HL-60/S4 treated with phorbol 12-myristate 13-acetate at 8.2 ng/mL for 4 days and 3 days (cell line): ENCODE measurements around the gene ETS1.

ENCODE experiments used
- in situ Hi-C: fragments of 300-500 bp; cut with MboI; formaldehyde crosslinking; loops from 2 replicates; pipeline ENCODE4 v1.15.0; 2022; ENCODE audit warnings: low sequenced_read_pairs

ETS1 gene

DNA sequence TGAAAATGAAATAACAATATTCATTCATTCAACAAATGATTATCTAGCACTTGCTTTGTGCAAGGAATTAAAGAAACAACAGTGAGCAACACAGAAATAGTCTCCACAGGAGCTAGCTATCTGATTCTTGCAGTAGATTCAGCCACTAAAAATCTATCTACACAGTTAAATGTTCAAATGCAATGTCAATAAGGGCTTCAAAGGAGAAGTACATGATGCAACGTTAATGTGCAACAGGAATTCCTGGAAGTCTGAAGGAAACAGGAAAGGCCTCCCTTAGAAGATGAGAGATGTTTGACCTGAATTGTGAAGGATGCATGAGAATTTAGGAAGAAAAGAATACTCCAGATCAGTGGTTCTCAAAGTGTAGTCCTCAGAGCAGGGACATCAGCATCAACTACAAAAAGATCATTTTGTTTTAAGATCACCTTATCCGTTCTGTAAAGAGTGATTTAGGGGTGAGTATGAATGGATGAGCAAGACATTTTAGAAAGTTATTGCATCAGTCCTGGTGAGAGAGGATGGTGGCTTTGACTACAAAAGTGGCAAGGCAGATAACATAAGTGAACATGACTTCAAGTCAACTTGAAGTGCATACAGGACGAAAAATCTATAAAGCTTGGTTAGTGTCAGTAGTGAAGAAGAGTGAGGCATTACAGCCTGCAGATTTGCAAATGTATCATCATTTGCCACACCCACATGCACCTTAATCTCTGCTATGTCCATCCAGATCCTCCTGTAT, 96.0 kb downstream of the ETS1 start:
- in situ Hi-C loops, result no loop called here

DNA sequence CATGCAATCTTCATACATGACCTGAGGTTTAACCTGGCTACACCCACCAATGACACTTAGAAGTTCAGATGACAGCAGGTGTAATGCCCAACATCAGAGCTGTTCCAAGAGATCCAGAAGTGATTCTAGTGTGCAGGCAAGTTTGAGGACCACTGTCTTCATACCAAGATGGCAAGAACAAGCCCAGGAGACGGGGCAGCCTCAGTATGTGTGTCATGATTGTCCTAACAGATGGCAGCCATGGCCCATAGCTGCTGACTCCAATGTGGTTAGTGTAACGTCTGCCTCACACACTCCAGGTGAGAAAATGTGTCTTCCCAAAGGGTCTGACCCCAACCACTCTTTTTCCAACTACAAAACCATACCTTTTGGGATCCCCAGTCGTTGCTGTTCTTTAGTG, 97.3 kb downstream of the ETS1 start:
- in situ Hi-C loops, result no loop called here

DNA sequence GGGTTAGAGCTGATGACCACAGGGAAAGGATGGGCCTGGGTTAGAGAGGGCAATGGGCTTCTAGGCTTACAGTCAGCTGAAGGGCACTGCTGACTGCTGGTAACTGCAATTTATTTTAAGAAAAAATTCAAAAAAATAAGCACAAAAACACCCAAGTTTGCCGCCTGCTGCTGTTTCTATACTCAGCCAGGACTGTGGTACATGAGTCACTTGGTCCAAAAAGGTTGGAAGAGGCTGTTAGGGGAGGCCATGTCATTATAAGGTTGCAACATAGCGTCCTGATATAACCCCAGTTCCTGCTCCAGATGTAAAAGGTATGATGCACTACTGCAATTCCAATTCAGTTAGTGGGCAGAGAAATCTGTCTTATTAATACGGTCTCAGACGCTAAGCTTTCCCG, 98.9 kb downstream of the ETS1 start:
- in situ Hi-C loops, result no loop called here

DNA sequence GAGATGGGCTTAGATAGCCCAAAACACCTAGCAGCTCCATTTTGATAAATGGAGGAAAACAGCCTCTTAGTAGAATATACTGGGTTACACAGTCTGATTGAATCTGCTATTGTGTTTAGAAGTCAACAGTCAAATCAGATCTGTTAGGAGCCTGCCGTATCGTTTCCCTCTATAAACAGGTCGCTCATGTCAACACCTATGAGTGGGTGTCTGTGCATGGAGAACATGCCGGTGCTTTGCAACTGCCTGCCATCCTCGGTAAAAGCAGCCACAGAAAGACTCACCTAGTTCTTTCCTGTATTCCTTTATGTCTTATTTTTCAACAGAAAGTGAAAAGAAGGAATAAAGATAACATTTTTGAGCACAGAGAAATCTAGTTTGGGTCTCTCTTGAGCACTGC, 99.4 kb downstream of the ETS1 start:
- in situ Hi-C loops, result no loop called here

DNA sequence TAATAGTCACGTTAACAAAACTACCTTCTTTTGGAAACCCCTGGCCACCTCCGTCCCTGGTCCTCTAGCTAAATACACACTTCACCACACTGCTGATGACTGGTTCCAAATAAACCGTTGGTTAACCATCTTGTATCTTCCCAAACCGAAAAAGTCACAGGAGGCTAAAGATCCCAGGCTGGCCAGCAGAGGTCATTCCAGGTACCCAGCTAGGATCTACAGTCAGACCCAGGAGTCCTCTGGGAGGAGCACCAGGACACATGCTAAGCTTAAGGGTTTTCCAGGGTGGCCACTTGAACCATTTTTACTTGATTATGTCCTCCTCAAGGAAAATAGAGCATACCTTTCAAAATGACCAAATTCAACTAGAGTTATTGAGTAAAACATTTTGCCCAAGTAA, 103.2 kb downstream of the ETS1 start:
- in situ Hi-C loops, result no loop called here

DNA sequence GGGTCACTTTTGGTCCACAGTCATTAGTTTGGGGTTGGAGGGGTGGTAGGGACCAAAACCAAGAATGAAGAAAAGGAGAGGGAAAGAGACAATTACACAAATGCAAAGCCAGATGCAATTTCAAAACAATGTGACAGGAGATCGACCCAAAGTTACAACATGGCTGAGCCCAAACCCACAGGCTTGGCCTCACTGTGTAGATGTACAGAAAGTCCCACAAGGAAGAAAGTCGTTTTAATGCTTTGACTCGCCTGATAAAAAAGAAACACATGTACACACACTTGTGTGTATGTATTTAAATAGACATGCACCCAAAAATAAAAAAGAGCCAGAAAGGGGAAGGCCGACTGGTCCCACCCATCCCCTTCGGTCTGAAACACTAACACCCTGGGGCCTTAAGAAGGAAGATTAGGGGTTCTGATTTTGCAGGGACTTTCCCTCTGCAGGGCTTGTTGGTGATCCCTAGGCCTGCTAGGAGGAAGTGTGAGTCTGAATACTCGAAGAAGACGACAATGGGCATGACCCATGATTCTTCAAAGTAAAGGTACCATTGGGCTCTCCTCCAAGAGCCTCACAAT, 104.1 kb downstream of the ETS1 start:
- in situ Hi-C loops, result no loop called here

DNA sequence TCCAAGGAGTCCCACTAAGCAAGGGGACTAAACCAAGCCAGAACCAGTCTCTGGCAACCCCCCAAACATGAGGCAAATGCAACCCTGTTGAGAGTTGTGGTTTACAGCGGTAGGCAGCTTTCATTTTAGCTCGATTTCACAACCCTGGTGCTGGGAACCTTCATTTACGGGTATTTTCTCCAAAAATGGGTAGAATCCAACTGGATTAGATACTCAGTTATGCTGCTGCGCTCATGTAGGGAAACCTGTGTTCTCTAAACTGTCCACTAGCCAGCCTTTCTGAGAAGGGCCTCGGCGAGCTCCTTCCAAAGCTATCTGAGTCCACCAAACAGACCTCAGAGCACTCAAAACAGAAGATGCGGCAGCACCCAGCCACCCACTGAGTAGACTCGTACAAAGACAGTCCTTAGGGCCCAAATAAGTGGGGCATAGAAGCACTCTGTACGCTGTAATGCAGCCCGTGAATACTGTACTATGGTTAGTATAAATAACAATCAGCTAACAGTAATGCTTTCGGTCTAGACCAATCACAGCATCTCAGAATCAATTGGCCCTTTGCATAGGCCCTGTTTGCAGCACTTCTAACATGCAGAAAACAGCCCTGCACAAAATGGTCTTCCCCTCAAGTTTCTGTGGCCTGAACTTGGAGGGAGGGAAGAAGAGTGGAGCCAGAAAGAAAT, 104.7 kb downstream of the ETS1 start:
- in situ Hi-C loops, result no loop called here

DNA sequence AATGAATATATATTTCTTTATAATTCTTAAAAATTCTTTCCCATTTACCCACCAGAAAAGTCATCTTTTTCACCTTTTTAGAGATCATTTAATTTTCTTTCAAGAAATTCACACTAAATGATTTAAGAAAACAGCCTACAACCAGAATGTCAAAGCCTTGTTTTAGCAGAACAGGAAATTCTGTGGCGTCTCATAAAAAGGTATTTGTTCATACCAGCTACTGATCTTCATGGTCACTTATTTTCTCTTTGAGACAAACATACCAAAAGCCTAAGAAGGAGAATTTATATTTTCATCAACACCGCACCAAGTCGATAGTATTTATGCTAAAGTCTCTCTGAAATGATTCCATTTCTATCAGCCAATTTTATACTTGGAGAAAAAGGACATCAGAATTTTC, 105.3 kb downstream of the ETS1 start:
- in situ Hi-C loops, result no loop called here

DNA sequence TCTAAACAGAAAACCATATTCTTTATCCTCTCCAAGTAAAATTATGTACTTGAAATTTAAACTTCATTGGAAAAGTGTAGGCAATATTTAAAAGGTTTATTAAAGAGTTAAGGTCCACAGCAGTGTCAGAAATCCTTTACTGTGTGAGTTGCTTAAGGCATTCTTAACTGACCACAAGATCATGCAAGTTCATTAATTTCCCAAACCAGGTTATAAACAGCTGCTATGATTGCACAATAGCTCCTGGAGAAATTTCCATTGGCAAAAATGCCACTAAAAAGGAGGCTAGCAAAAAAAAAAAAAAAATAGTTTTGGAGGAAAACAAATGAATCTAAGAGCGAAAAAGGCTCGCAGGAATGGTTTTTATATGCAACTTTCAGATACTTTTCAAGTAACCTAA, 106.2 kb downstream of the ETS1 start:
- in situ Hi-C loops, result no loop called here

DNA sequence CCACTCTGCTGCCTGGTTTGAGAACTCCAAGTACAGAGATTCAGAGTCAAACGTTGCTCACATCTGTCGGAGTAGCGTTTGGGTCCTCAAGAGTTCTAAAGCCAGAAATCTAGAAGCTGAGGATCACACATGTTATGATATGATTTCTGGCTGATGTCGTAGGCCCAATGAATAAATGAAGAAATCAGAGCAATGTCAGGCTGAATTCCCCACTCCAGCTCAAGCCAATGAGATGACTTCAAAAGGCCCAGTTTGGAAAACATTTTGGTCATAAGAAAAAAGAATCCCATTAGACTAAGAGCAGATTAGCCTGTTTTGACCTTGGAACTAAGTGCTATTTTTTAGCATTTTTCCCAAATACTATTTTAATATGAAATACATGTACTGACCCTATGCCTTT, 106.7 kb downstream of the ETS1 start:
- in situ Hi-C loops, result no loop called here

DNA sequence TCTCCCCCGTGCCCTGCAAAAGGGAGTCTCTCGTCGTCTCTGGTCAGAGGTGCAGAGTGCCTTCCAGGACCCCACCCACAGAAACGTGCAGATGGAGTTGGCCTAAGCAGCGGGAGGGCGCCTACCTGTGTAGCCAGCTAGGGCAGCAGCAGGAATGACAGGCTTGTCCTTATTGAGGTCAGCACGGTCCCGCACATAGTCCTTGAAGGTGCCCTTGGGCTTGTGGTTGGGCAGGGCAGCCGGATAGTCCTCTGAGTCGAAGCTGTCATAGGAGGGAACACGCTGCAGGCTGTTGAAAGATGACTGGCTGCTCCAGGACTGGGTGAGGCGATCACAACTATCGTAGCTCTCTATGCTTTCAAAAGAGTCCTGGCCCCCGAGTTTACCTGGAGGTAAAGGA, 107.3 kb downstream of the ETS1 start:
- in situ Hi-C loops, result no loop called here

DNA sequence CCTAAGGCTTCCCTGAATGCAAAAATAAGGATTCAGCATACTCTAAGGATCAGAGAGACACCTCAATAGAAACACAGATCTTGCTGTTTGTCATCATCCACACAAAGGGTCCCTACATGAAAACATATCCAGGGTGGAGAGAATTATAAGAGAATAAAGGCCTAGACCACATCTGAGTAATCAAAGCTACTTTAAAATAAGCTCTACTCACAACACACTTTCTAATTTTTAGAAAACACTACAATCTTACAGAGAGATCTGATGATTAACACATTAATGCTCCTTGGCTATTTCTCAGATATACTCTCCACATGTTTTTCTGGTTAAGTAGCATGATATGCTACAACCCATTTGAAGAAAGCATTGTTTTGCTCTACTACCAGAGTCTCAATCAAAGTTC, 108.2 kb downstream of the ETS1 start:
- in situ Hi-C loops, result no loop called here

DNA sequence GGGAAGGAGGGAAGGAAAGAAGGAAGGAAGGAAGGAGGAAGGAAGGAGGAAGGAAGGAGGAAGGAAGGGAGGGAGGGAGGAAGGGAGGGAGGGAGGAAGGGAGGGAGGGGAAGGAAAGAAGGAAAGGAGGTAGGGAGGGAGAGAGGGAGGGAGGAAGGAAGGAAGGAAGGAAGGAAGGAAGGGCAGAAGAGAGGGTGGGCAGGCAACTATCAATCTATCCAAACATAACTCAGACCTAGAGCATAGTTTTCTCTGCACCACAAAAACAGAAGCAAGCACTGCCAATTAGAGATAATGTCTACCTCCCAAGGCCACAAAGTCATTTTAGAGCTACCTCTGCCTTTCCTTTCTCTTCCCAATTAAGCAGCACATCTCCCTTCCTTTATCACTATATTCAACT, 109.1 kb downstream of the ETS1 start:
- in situ Hi-C loops, result no loop called here

DNA sequence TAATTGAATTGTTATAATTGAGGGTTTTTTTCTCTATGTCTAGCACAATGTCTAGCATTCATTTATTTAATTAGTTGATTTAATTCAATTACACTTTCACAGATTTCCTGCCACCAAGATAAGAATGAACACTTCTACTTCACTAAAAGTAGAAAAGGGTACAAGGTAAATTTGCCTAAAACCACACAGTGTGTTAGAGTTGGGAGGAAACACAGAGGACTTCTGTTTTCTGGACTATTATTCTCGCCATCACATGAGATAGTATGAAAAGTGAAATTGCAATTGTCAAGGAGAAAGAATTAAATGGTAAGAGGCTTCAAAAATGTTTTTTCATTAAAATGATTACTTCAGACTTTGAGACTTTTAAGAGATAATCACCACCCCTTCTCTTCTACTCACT, 109.5 kb downstream of the ETS1 start:
- in situ Hi-C loops, result no loop called here

DNA sequence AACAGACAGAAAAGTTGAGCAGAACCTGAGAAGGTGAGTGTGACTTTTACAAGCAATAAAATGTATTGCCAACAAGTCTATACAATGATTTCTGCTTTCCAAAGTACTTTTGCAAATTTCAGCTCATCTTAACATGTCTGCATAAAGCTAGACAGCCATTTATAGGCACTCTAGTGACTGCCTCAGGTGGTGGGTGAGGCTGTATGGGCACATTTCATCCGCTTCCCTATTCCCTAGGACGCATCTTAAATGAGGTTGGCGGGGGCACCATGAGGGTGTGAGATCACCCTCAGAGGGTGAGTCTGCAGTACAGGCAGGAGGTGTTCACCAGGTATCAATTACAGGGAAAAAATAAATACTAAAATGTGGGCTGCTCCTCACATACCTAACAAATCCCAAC, 110.1 kb downstream of the ETS1 start:
- in situ Hi-C loops, result no loop called here

DNA sequence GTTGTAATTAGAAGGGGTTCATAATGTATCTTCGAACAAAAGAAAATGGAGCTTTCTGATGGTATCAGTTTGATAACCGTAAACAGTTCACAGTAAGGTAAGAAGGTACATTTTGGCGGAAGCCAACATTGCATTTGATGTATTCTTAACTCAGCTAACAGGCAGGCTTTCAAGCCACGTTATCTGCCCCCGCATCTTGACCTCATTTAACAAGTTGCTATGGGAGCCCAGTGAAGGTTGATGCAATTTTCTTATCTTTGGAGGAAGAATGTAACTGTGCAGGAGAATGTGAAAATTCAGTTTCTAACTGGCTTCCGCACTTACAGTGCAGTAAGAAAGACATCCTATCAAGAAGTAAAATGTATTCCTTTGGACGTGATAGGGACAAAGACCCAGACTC, 110.6 kb downstream of the ETS1 start:
- in situ Hi-C loops, result no loop called here

DNA sequence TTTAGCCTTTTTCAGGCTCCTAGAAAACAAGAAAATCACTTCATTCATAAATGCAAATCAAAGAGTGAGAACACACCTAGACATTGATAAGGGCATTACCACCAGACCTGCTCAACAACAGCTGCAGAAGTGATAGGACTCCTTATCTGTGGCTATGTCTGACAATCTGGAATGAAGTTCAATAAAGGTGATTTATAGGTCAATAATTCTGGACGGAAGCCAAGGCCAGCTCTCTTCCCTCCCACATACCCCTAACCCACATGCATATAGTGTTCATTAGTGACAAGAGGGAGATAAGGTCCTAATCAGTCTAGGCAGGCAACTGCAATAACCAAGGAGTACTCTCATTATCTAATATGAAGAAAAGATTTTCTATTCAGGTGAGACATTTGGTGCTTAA, 111.3 kb downstream of the ETS1 start:
- in situ Hi-C loops, result no loop called here

DNA sequence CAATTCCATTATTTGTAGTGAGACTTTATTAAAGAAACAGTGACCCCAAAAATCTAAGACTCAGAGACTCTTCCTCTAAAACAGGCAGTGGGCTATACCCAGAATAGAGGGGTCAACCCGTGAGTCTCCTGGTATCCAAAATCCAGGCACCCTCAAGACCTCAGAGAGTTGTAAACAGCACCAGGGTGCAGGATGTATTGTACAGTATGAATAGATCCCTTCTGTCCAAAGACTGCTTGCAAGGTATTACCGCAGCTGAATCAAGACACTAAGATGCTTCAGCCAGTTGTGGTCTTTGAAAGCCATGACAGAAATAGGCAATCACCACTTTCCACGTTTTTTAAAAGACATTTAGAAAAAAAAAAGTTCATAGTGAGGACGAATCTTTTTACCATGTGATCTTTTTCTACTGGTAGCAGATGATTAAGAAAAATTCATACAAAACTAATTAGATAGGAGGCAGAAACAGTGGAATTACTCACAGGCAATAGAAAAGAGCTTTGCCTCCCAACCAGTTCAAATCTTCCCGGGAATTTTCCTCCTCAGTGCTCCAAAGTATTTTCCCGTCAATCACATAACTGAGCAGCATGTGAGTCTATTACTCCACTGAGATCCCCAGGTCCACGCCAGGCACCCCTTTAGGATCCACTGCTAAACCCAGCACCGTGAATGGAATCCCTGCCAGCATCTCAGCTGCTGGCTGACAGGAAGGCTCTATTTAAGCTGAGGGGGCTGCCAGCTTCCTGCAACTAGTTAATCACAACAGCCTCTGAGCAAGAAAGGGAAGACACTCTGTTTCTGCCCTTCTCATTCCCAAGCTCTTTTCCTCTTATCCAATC, 113.1 kb downstream of the ETS1 start:
- in situ Hi-C loops, result no loop called here

DNA sequence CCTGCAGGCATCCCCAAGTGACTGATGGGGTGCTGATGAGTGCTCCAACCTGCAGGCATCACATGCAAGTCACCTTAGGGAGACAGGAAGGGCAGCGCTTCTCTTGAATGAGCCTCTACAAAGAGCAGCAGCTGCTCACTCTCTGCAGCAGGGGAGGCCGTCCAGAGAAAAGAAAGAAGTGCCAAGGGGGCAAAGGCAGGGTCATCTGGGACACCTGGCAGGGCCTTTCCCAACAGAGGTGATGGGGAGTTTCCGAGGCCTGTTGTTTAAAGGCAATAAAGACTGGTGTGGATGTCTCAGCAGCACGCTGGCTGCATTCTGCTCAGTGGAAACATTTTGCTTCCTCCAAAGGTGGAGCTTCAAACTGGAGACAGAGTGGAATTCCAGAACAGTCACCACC, 113.7 kb downstream of the ETS1 start:
- in situ Hi-C loops, result no loop called here

DNA sequence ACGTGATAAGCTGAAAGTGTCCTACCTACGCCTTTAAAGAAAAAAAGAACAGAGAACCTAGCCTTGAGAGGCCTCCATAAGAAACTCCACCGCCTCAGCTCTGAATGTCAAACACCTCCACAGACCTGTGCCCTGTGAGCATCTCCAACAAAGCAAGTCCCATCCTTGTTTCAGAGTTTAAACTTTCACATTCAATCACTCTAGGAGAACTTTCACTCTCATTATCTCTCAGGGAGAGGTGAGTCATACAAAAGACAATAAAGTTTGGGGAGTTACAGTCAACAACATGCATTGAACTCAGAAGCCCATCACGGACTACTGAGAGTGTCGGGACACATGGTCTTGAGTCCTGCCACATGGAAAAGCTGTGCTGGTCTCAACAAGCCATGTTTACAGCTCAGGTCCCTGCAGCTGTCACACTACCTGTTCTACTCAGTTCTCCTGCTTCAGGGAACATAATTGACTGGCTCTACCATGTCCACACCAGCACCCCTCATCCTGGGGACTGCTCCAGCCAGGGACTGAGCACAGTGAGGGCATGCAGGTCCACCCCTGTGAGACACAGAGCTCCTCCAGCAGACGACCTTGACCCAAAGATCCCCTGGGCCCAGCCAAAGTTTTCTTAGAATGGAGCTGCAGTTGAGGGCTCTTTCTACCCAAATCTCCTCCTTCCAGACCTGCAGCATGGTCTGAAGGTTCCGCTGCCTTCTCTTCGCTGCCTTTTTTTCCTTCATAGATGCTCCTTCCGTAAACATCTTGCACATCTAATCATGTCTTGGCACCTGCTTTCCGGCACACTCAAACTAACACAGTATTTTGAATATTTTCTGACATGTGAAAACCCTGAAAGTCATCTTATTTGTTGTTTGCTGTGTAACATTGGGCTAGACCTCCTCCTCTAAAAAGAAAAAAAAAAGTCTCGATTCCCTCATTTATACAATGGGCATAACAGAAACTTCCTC, 114.9 kb downstream of the ETS1 start:
- in situ Hi-C loops, result no loop called here
